ENCODE measurements around the gene TMEM245.
"Not testable (repeated sequence)": the region's sequence is repeated elsewhere in the genome, so short reads cannot be mapped to it uniquely, and the experiment has no call there.

DNA sequence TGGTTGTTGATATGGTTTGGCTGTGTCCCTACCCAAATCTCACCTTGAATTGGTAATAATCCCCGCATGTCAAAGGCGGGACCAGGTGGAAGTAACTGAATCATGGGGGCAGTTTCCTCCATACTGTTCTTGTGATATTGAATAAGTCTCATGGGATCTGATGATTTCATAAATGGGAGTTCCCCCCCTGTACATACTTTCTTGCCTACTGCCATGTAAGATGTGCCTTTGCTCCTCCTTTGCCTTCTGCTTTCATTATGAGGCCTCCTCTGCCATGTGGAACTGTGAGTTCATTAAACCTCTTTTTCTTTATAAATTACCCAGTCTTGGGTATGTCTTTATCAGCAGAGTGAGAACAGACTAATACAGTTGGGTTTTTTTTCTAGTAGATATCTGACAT, 148.4 kb downstream of the TMEM245 start:
- TF ChIP-seq CTCF (conservative IDR thresholded peaks at IDR 0.05); EZH2 (IDR thresholded peaks at IDR 0.05; ENCODE audit: low read depth): not testable (repeated sequence)

Data from PC-9 (cell line).